ENCODE measurements around the gene TNIP1.

TNIP1 gene

DNA sequence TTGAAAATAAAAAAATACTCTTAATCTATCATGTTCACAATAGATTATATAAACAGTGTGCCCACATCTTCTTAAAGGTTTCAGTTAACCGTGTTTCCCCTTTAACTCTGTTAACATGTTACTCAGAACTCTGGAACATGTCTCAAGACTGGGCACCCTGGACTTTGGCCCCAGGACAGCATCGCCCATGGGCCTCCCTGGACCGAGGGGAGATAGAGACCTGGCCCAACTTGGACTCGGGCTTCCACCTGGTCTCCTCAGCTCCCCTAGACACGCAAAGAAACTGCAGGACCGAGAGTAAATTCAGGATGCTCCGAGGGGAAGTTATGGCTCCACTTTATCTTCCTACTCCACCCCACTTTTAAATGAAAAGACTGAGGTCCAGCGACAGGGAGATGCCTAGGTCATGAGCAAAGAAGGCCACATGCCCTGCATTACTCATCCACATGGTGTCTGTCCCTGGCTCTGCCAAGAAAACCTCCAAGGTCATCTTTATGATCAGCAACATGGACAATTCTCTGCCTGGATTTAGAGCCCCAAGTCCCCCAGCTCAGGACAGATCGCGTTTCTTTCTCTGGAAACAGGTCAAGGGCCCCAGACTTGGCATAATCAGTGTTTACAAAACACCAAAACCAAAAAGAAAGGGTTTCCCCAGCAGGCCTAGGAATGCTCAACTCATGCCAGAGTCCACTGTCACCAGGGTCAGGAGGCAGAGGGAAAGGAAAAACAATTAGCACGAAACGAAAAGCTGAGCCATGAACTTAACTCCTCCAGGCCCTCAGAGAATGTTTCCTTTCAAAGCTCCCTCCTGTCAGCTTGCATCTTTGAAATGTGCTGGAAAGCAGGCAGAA is 43.0 kb downstream of the TNIP1 start:
- DNase-seq: no peak

GRCh38 chr5:151036556-151036955 is 44.3 kb downstream of the TNIP1 start:
- no peak for DNase-seq

DNA sequence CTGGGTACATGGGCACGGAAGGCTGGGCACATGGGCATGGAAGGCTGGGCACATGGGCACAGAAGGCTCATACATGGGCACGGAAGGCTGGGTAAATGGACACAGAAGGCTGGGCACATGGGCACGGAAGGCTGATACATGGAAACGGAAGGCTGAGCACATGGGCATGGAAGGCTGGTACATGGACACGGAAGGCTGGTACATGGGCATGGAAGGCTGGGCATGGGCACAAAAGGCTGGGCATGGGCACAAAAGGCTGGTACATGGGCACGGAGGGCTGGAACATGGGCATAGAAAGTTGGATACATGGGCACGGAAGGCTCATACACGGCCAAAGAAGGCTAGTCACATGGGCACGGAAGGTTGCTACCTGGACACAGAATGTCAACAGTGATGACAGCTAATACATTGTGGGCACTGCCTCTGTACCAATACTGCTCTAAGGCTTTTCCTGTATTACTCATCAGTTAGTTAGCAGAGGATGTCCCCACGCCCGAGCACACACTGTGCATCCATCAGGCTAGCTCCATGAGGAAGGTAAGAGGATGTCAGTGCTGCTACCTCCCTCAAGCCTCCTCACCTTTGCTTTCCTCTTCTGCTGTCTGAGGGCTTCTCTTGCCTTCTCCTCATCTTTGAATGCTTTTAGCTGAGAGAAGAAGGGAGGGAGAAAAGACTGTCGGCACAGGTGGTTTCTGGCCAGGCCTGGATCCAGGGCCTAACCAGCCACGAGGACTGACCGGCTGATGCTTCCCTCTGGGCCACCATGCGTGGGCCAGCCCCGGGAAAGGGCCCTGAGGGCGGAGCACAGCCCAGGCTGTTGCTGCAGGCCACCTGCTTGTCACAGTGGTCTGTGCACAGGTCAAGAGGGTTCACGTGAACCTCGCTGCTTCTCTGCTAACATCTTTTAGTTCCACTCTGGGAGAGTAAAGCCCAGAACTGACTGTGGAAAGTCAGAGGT is 46.1 kb downstream of the TNIP1 start:
- DNase-seq: no peak

DNA sequence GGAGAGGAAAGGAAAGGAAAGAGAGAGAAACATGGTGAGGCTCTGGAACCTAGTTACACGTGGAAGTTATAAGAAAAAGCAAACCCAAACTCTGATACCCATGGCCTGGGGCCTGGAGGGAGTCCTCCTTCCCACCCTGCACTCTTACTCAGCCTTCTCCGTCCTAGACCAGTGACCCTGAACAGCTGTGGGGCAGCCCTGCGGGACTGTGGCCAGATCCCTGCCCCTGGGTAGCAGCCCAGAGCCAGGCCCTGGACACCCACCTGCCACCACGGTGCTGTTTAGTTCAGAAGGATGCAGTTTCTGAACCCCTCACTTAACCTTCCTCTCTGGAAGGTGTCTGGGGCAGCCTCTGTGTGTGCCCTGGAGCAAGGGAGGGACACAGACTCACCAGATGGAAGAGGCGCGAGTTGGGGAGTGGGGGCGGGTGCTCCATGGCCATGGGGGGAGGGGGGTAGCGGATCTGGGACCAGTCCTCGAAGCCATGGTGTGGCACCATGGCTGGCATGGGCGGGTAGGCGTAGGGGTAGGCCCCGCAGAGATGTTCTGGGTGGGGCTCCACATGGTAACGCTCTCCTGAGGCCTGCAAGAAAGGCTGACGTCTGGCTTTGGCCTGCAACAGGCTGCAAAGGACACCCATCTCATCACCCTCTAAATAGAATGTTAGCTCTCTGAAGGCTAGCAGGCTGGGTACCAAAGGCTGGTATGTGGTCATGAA is 47.5 kb downstream of the TNIP1 start:
- DNase-seq: no peak

DNA sequence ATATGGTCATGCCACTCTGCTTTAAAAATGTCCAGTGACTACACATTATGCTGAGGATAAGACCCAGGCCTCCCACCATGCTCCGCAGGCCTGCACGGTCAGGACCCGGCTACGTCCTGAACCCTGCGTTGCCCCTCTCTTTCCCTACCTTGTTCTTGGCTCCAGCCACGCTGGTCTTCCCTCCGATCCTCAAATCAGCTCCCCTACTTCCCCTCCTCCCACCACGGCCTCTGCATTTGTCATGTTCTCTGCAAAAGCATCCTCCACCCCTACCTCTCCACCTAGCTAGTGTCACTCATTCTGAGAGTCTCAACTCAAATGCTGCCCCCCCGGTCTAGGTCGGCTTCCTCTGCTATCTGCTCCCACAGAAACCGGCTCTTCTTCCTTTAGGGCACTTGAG is 49.3 kb downstream of the TNIP1 start:
- no peak for DNase-seq

GRCh38 chr5:151030379-151030778 is 50.5 kb downstream of the TNIP1 start:
- no peak for DNase-seq

GRCh38 chr5:151030056-151030336 is 50.8 kb downstream of the TNIP1 start:
- DNase-seq: no peak

DNA sequence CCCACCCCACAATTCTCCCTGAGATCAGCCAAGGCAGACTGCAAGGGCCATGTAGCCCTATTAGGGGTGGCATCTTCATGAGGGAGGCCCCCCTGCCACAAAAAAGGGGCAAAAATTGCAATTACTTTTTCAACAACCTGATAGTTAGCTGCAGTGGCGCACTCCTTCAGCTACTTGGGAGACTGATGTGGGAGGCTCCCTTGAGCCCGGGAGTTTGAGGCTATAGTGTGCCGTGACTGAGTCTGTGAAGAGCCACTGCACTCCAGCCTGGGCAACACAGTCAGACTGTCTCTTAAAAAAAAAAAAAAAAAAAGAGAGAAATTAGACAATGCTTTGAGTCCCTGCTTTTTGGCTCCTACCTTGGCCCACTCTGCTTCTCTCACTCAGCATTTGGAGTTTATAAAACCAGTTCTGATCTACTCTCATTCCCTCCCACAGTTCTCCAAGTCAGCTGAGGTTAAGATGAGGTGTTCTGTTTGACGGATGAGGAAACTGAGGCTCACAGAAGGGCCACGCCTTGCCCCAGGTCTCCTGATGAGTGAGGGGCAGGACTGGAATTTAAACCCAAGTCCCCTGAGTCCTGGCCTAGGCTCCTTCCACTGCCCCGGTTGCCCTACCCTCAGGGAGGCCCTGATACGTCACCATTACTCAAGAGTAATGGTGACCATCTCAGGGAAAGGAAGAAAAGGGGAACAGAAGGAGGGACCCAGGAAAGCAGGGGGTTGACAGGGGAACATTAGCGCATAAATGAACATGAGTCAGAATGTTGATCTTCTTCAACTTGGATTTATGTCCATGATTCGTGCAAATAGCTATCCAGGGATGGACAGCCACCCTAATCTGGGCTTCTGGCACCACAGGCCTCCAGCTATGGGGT is 51.4 kb downstream of the TNIP1 start:
- DNase-seq: no peak

DNA sequence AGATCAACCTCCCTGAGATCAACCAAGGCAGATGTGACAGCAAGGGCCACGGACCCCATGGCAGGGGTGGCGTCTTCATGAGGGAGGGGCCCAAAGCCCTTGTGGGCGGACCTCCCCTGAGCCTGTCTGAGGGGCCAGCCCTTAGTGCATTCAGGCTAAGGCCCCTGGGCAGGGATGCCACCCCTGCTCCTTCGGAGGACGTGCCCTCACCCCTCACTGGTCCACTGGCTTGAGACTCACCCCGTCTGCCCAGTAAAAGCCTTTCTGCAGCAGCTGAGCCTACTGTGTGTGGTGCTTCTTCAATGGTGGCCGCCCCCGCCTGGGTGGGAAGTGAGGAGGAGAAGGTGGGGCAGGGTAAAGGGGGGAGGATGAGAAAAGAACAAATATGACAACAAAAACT is 52.1 kb downstream of the TNIP1 start:
- no peak for DNase-seq

DNA sequence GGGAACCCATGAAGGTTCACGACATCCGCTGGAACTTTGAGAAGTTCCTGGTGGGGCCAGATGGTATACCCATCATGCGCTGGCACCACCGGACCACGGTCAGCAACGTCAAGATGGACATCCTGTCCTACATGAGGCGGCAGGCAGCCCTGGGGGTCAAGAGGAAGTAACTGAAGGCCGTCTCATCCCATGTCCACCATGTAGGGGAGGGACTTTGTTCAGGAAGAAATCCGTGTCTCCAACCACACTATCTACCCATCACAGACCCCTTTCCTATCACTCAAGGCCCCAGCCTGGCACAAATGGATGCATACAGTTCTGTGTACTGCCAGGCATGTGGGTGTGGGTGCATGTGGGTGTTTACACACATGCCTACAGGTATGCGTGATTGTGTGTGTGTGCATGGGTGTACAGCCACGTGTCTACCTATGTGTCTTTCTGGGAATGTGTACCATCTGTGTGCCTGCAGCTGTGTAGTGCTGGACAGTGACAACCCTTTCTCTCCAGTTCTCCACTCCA is 52.8 kb downstream of the TNIP1 start:
- DNase-seq: no peak

GRCh38 chr5:151026679-151027078 is 54.2 kb downstream of the TNIP1 start:
- DNase-seq: no peak

GRCh38 chr5:151026088-151026487 is 54.7 kb downstream of the TNIP1 start:
- DNase-seq: no peak

DNA sequence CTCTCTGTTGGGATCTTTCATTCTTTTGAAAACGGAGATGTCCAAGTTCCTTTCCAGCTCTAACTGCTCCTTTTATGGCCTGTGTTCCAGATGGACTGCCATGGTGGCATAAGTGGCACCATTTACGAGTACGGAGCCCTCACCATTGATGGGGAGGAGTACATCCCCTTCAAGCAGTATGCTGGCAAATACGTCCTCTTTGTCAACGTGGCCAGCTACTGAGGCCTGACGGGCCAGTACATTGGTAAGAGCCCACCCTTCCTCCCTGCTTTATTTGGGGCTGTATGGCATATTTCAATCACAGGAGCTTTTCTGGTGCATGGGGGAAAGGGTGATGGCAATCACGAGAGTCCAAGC is 55.6 kb downstream of the TNIP1 start:
- DNase-seq: no peak

GRCh38 chr5:151024440-151025249 is 56.2 kb downstream of the TNIP1 start:
- DNase-seq: no peak

- DNase-seq: no peak
Measured at GRCh38 chr5:151023651-151024050, 57.2 kb downstream of the TNIP1 start.

- no peak for DNase-seq
Measured at GRCh38 chr5:151023047-151023615, 57.7 kb downstream of the TNIP1 start.

- DNase-seq: no peak
Measured at GRCh38 chr5:151022511-151023018, 58.3 kb downstream of the TNIP1 start.

- DNase-seq: no peak
Measured at GRCh38 chr5:151021746-151022145, 59.1 kb downstream of the TNIP1 start.

DNA sequence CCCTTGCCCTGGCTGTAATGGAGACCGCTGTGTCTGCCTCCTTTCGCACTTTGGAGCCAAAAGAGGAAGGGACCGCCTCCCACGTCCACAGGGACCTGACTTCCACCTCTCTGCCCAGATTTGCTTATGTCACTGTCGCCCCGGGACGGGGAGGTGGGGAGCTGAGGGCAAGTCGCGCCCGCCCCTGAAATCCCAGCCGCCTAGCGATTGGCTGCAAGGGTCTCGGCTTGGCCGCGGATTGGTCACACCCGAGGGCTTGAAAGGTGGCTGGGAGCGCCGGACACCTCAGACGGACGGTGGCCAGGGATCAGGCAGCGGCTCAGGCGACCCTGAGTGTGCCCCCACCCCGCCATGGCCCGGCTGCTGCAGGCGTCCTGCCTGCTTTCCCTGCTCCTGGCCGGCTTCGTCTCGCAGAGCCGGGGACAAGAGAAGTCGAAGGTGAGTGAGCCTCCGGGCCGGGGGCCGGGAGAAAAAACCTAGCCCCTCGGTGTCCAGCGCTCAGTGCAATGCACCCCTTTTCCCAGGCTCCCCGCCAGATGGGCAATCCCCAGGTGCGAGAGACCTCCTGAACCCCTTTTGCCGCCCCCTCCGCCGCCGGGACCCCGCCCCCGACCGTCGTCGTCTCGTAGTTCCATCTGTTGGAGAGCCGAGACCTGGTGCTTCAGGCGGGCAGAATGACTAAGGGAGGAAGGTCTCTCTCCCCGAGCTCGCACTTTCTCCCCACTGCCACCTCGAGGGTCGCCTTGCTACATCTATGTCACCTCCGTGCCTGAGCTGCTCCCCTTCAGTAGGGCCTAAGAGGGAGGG is 60.3 kb downstream of the TNIP1 start, which contains the start of gene GPX3:
Gene GPX3, plus strand, starts transcription at position 288 of the 807 bp plus-strand sequence. Its CDS starts 64 bp downstream, at position 352.
- DNase-seq: peak; percentile 93

DNA sequence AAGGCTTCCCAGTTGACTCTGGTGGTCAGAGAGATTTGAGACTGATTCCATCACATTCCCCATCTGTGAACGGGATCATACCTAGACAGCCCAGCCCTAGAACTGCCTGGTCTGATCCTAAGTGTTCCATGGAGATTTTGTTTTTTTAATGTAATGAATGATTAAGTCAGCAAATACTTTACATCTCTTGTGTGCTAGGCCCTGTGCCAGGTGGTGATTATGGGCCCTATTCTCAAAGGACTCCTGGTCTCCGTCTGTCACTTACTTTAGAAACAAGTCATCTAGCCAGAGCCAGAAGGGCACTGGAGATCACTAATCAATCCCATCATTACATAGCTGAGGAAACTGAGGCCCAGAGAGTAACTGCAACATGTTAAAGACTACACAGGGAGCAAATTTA is 61.5 kb downstream of the TNIP1 start:
- no peak for DNase-seq
